Cardiac muscle cell (in vitro differentiated cells and primary cell): Measurements from ENCODE around the gene FBXO8. TPM values are rescaled to one million over a fixed set of nuclear protein-coding genes. Genes with fewer than 3 reads are reported as not detected.

ENCODE experiments used
- DNase-seq, 2 donors: peaks; one replicate each; pipeline versions ENCODE4 v3.0.0 to v3.0.0-alpha.2; 2010 to 2017; ENCODE audit warnings: low read depth in 1 of 2, low spot score in 1 of 2
- H3K27ac ChIP-seq: fragments of 200-600 bp; sonication (generic); 2 replicates; pipeline ENCODE4 v1.5.1; 2016
- H3K27me3 ChIP-seq: fragments of 200-600 bp; sonication (generic); 2 replicates; pipeline ENCODE4 v1.6.0; 2016; ENCODE audit warnings: control low read depth
- H3K36me3 ChIP-seq: fragments of 200-600 bp; sonication (generic); 2 replicates; pipeline ENCODE4 v1.5.1; 2016; ENCODE audit warnings: control low read depth
- H3K4me1 ChIP-seq: fragments of 200-600 bp; sonication (generic); 2 replicates; pipeline ENCODE4 v1.8.1; 2017; ENCODE audit warnings: low read depth, mild to moderate bottlenecking, mixed run types
- H3K4me3 ChIP-seq: fragments of 200-600 bp; sonication (generic); 2 replicates; pipeline ENCODE4 v1.5.1; 2016; ENCODE audit warnings: mild to moderate bottlenecking
- H3K9me3 ChIP-seq: fragments of 200-600 bp; sonication (generic); 2 replicates; pipeline ENCODE4 v1.5.1; 2017; ENCODE audit warnings: low read depth, mild to moderate bottlenecking, control low read depth
- CTCF ChIP-seq: IDR thresholded peaks from 2 replicates; pipeline ENCODE4 v1.5.1; 2012; ENCODE audit warnings: low read depth, mild to moderate bottlenecking, low read length
- polyA plus RNA-seq: library from polyadenylated mRNA; unstranded; fragments of >200 nt; fragmentation: Nextera tagmentation; extraction: Ambion mirVana; gene quantifications from 2 replicates; pipeline ENCODE4 v1.2.1, GENCODE V29; 2016
- total RNA-seq: library from RNA; depleted of rRNA; stranded (reverse); fragments of >200 nt; gene quantifications from 2 replicates; pipeline ENCODE4 v1.2.3, GENCODE V29; 2016

The FBXO8 gene
- total and polyA plus RNA-seq, 2 experiments from 2014 or later = 17.5 to 23.5 TPM

GRCh38 chr4:174281182-174281737, 2.2 kb downstream of the FBXO8 start:
- DNase-seq = no peak
- Histone ChIP-seq H3K27me3 (no peaks in the 10 kb centered on the region), H3K36me3 (no peaks in the 10 kb centered on the region), H3K27ac (no peak overlapping the region), H3K9me3 (no peaks in the 10 kb centered on the region), H3K4me1 (peaks cover 13% of the 10 kb centered on the region), H3K4me3 (no peak overlapping the region)
- TF ChIP-seq CTCF = no peak

GRCh38 chr4:174279433-174280155, 3.9 kb downstream of the FBXO8 start:
- no peak overlapping the region for H3K27ac ChIP-seq
- no peak for DNase-seq
- no peaks in the 10 kb centered on the region for H3K9me3 ChIP-seq
- no peaks in the 10 kb centered on the region for H3K27me3 ChIP-seq
- H3K36me3 ChIP-seq = no peaks in the 10 kb centered on the region
- H3K4me3 ChIP-seq = no peak overlapping the region
- no peak for TF ChIP-seq CTCF
- peaks cover 8% of the 10 kb centered on the region for H3K4me1 ChIP-seq

- Histone ChIP-seq H3K36me3 (no peaks in the 10 kb centered on the region), H3K4me3 (no peak overlapping the region), H3K9me3 (no peaks in the 10 kb centered on the region), H3K27ac (no peak overlapping the region), H3K27me3 (no peaks in the 10 kb centered on the region), H3K4me1 (peaks cover 6% of the 10 kb centered on the region)
- no peak for DNase-seq
- TF ChIP-seq CTCF = no peak
Measured at GRCh38 chr4:174278467-174278866, 5.0 kb downstream of the FBXO8 start.

DNA sequence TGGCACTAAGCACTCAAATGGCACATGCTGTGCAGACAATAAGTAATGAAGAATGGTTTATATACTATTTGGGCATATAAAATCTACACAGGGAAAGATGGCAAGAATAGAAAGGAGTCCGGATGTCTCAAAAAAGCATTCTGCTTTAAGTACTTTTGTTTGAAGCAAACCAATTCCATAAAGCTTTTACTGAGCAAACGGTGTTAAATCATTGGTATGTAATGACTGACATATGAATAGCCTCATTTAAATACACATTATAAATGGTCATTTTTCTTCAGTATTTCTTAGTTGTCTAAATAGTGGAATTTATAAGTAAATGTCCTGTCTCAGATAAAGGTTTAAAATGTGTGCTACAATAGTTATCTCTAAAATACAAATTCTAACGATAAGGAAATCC, 6.0 kb downstream of the FBXO8 start:
- Histone ChIP-seq H3K27me3 (no peaks in the 10 kb centered on the region), H3K27ac (no peak overlapping the region), H3K36me3 (no peaks in the 10 kb centered on the region), H3K9me3 (no peaks in the 10 kb centered on the region), H3K4me3 (no peak overlapping the region), H3K4me1 (peaks cover 4% of the 10 kb centered on the region)
- TF ChIP-seq CTCF = no peak
- no peak for DNase-seq

- H3K9me3 ChIP-seq = no peaks in the 10 kb centered on the region
- no peak overlapping the region for H3K27ac ChIP-seq
- no peak for DNase-seq
- TF ChIP-seq CTCF = no peak
- no peaks in the 10 kb centered on the region for H3K27me3 ChIP-seq
- no peaks in the 10 kb centered on the region for H3K4me1 ChIP-seq
- H3K4me3 ChIP-seq = no peak overlapping the region
- H3K36me3 ChIP-seq = no peaks in the 10 kb centered on the region
Measured at GRCh38 chr4:174275101-174275500, 8.4 kb downstream of the FBXO8 start.
